Measurements from ENCODE around the gene CUL5. TPM values are rescaled to one million over a fixed set of nuclear protein-coding genes. Genes with fewer than 3 reads are reported as not detected.

CUL5 gene
- total RNA-seq (2022; extraction: Qiagen RNA extraction; ENCODE audit: low read depth), result 6.5 to 10.2 TPM (median 8.5 TPM) in 5 replicates

DNA sequence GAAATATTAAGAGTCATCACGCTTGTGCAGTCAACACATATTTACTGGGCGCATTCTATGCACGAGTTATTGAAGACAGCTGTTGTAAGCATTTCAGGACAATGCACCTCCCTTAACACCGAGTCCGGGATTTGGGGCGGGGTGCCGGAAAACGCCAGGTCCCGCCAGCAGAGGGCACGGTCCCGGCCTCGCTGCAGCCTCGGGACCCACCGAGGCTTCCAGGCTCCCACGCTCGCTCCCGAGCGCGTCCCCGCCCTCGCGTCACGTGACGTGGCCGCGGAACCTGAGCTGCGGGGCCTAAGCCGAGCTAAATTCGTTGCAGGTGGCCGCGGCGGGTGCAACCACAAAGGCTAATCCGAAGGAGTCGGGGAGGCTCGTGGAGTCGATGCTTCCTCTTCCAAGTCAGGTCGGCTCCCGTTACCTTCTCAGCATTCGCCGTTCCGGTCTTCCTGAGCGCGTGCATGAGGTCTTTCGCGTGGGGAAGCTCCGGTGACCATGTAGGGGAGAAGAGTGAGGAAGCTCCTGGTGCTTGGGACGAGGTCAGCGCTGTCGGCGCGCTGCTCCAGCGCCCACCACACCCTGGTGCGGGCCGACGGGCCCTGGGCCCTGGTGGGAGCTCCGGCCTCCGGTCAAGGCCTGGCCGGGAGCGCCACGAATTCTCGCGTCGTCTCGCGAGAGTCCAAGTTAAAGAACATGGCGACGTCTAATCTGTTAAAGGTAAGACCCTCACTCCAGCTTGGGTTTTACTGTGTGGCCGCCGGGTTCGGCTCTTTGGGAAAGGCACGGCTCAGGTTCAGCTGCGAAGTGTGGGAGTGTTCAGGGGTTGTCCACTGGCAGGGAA, at the start of gene CUL5:
CUL5 (plus strand) TSS at position 243 of the 841 bp plus-strand sequence; CDS start at position 694, 451 bp downstream.

DNA sequence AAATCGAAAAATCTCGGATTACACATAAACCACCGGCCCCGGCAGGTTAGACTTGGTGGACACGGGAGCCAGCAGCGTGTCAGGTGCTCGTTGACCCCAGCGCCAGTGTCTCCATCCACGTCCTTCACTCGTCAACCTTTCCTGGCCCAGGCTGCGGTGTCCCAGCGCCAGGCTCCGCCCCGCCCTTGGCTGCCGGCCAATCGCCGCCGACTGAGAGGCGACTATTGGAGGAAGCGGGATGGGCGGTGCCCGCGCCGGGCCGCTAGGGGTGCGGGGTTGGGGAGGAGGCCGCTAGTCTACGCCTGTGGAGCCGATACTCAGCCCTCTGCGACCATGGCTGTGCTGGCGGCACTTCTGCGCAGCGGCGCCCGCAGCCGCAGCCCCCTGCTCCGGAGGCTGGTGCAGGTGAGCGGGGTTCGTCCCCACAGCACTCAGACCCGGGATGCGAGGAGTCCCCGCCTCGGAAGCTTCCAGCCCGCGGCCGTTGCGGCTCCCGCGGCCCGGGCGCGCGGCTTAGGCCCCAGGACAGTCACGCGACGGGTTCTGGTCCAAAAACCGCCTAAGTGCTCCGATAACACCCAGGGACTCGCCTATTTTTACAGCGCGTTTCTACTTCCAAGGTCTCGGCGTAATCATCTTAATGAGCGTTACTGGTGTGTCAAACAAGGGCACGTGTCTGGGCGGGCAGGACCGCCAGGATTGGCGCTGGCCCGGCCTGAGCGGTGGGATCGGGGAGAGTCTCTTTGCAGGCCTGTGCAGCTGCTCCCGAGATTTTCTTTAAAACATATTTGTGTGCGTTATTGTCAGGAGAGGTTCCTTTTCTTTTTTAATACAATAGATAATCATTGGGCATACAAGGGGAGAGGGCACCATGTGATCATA, 112.8 kb downstream of the CUL5 start, which contains the start of gene ACAT1:
ACAT1 (plus strand) TSS at position 294 of the 882 bp plus-strand sequence; CDS start at position 334, 40 bp downstream.

Other genes with a start within 250 kb of the CUL5 start
- gene SLC35F2, start 150.1 kb upstream of the CUL5 start, total RNA-seq (2022; extraction: Qiagen RNA extraction; ENCODE audit: low read depth), result 40.1 to 47.7 TPM (median 40.9 TPM) in 5 replicates
- 0.21 to 0.72 TPM (median 0.55 TPM) in 5 replicates for gene RAB39A, start 80.5 kb upstream of the CUL5 start, total RNA-seq (2022; extraction: Qiagen RNA extraction; ENCODE audit: low read depth)
- gene ACAT1, start 112.7 kb downstream of the CUL5 start, total RNA-seq (2022; extraction: Qiagen RNA extraction; ENCODE audit: low read depth), result 62.5 to 91.5 TPM (median 65.0 TPM) in 5 replicates
- gene NPAT, start 213.7 kb downstream of the CUL5 start, total RNA-seq (2022; extraction: Qiagen RNA extraction; ENCODE audit: low read depth), result 3.8 to 6.2 TPM (median 4.6 TPM) in 5 replicates
- gene ATM, start 214.2 kb downstream of the CUL5 start, total RNA-seq (2022; extraction: Qiagen RNA extraction; ENCODE audit: low read depth), result 9.4 to 15.6 TPM (median 11.0 TPM) in 5 replicates